ENCODE results near the gene AGFG2.
A peak's percentile ranks its signal among the peaks of the same experiment; 100 is the strongest.
"Not testable (repeated sequence)": the region's sequence is repeated elsewhere in the genome, so short reads cannot be mapped to it uniquely, and the experiment has no call there.

The AGFG2 gene

GRCh38 chr7:100493476-100494264 is 45.3 kb upstream of the AGFG2 start:
- no peak for TF ChIP-seq CTCF (IDR thresholded peaks at IDR 0.05; ENCODE audit: low read length, missing control alignments)
- no peak overlapping the region for H3K4me3 ChIP-seq (replicated peaks; ENCODE audit: low read depth, low read length)
- no peak for DNase-seq (ENCODE audit: low read depth)

GRCh38 chr7:100496509-100496908 is 42.5 kb upstream of the AGFG2 start:
- no peak overlapping the region for H3K4me3 ChIP-seq (replicated peaks; ENCODE audit: low read depth, low read length)
- DNase-seq (ENCODE audit: low read depth) = no peak
- TF ChIP-seq CTCF (IDR thresholded peaks at IDR 0.05; ENCODE audit: low read length, missing control alignments) = no peak

GRCh38 chr7:100500743-100501142 is 38.3 kb upstream of the AGFG2 start:
- not testable (repeated sequence) for DNase-seq (ENCODE audit: low read depth); H3K4me3 ChIP-seq (replicated peaks; ENCODE audit: low read depth, low read length)

- not testable (repeated sequence) for H3K4me3 ChIP-seq (replicated peaks; ENCODE audit: low read depth, low read length)
Measured at GRCh38 chr7:100504031-100504430, 35.0 kb upstream of the AGFG2 start.

GRCh38 chr7:100504887-100505611 is 34.0 kb upstream of the AGFG2 start:
- no peak overlapping the region for H3K4me3 ChIP-seq (replicated peaks; ENCODE audit: low read depth, low read length)
- no peak for DNase-seq (ENCODE audit: low read depth)
- no peak for TF ChIP-seq CTCF (IDR thresholded peaks at IDR 0.05; ENCODE audit: low read length, missing control alignments)

More at GRCh38 chr7:100504031-100504430, 35.0 kb upstream of the AGFG2 start:
- DNase-seq (ENCODE audit: low read depth) = not testable (repeated sequence)

- H3K4me3 ChIP-seq (replicated peaks; ENCODE audit: low read depth, low read length) = no peak overlapping the region
- DNase-seq (ENCODE audit: low read depth) = no peak
- TF ChIP-seq CTCF (IDR thresholded peaks at IDR 0.05; ENCODE audit: low read length, missing control alignments) = no peak
Measured at GRCh38 chr7:100506356-100506923, 32.6 kb upstream of the AGFG2 start.

- no peak for TF ChIP-seq CTCF (IDR thresholded peaks at IDR 0.05; ENCODE audit: low read length, missing control alignments)
- no peak overlapping the region for H3K4me3 ChIP-seq (replicated peaks; ENCODE audit: low read depth, low read length)
- DNase-seq (ENCODE audit: low read depth) = peak; percentile 89
Measured at GRCh38 chr7:100509231-100509630, 29.8 kb upstream of the AGFG2 start.
